WTC11 (cell line): ENCODE data around the gene HSDL1. TPM values are rescaled to one million over a fixed set of nuclear protein-coding genes. Genes with fewer than 3 reads are reported as not detected.
A peak's percentile ranks its signal among the peaks of the same experiment; 100 is the strongest.

ENCODE experiments used
- ATAC-seq: fragments of 200-7000 bp; cut with Tn5 transposase; 2 replicates; pipeline ENCODE4 v1.10.0; 2021; ENCODE audit warnings: mild to moderate bottlenecking, moderate library complexity
- CTCF ChIA-PET: fragments of 300-600 bp; sonication (Branson Sonifier 250); formaldehyde crosslinking; loops from one replicate; lab custom pipeline; 2021; ENCODE audit warnings: antibody characterized with exemption; lab: Charles Lee
- POLR2A ChIA-PET: fragments of 350-600 bp; sonication (Branson Sonifier 250); formaldehyde crosslinking; loops from one replicate; lab custom pipeline; 2021; ENCODE audit warnings: antibody characterized with exemption; lab: Charles Lee
- DNase-seq: peaks from one replicate; pipeline ENCODE4 v3.0.0; 2021; ENCODE audit warnings: low spot score
- H3K27ac Mint-ChIP-seq: 2 replicates; pipeline ENCODE4 v1.8.0; 2021; ENCODE audit warnings: mixed read lengths
- H3K27me3 Mint-ChIP-seq: 2 replicates; pipeline ENCODE4 v1.8.0; 2021; ENCODE audit warnings: low read depth, mild to moderate bottlenecking, moderate library complexity, mixed read lengths
- H3K36me3 Mint-ChIP-seq: 2 replicates; pipeline ENCODE4 v1.8.0; 2021; ENCODE audit warnings: mixed read lengths
- H3K4me1 Mint-ChIP-seq: 2 replicates; pipeline ENCODE4 v1.8.0; 2022; ENCODE audit warnings: mixed read lengths
- H3K4me3 Mint-ChIP-seq: 2 replicates; pipeline ENCODE4 v1.8.0; 2021; ENCODE audit warnings: mild to moderate bottlenecking, moderate library complexity, mixed read lengths
- H3K9me3 Mint-ChIP-seq: 2 replicates; pipeline ENCODE4 v1.8.0; 2021; ENCODE audit warnings: mixed read lengths
- ATF1 ChIP-seq: sonication (generic); formaldehyde crosslinking; IDR thresholded peaks from 2 replicates; pipeline ENCODE4 v1.8.1; 2023; ENCODE audit warnings: mild to moderate bottlenecking, moderate library complexity, missing genetic modification reagents
- ATF6 ChIP-seq: sonication (generic); formaldehyde crosslinking; IDR thresholded peaks from 2 replicates; pipeline ENCODE4 v1.8.1; 2023; ENCODE audit warnings: mild to moderate bottlenecking, missing genetic modification reagents
- CBFB ChIP-seq: sonication (generic); formaldehyde crosslinking; IDR thresholded peaks from 2 replicates; pipeline ENCODE4 v1.8.1; 2022; ENCODE audit warnings: mild to moderate bottlenecking, low read depth, missing genetic modification reagents
- FOXK1 ChIP-seq: sonication (generic); formaldehyde crosslinking; IDR thresholded peaks from 2 replicates; pipeline ENCODE4 v1.8.0; 2022; ENCODE audit warnings: mild to moderate bottlenecking, moderate library complexity, missing genetic modification reagents
- FOXP1 ChIP-seq: sonication (generic); formaldehyde crosslinking; IDR thresholded peaks from 2 replicates; pipeline ENCODE4 v1.8.0; 2022; ENCODE audit warnings: missing genetic modification reagents, mild to moderate bottlenecking, moderate library complexity, borderline replicate concordance
- JUN ChIP-seq: sonication (generic); formaldehyde crosslinking; IDR thresholded peaks from 2 replicates; pipeline ENCODE4 v1.8.0; 2023; ENCODE audit warnings: mild to moderate bottlenecking, missing genetic modification reagents
- MYBL2 ChIP-seq: sonication (generic); formaldehyde crosslinking; IDR thresholded peaks from 2 replicates; pipeline ENCODE4 v1.8.1; 2023; ENCODE audit warnings: mild to moderate bottlenecking, moderate library complexity, missing genetic modification reagents
- NFATC4 ChIP-seq: fragments of 250-450 bp; sonication (Bioruptor Pico); IDR thresholded peaks from 2 replicates; pipeline ENCODE4 v1.9.0; 2021; ENCODE audit warnings: mild to moderate bottlenecking
- NFYB ChIP-seq: sonication (generic); formaldehyde crosslinking; conservative IDR thresholded peaks from 2 replicates; pipeline ENCODE4 v1.8.0; 2022; ENCODE audit warnings: low read depth, missing genetic modification reagents
- SOX15 ChIP-seq: fragments of 250-450 bp; sonication (Bioruptor Pico); IDR thresholded peaks from 2 replicates; pipeline ENCODE4 v1.9.0; 2021; ENCODE audit warnings: mild to moderate bottlenecking
- TP53 ChIP-seq: sonication (generic); formaldehyde crosslinking; IDR thresholded peaks from 2 replicates; pipeline ENCODE4 v1.8.1; 2023; ENCODE audit warnings: mild to moderate bottlenecking, missing genetic modification reagents
- ZBTB21 ChIP-seq: sonication (generic); formaldehyde crosslinking; IDR thresholded peaks from 2 replicates; pipeline ENCODE4 v1.8.1; 2023; ENCODE audit warnings: mild to moderate bottlenecking, missing genetic modification reagents, borderline replicate concordance
- ZNF219 ChIP-seq: sonication (generic); formaldehyde crosslinking; IDR thresholded peaks from 2 replicates; pipeline ENCODE4 v1.8.0; 2023; ENCODE audit warnings: missing genetic modification reagents, mild to moderate bottlenecking, borderline replicate concordance
- ZNF396 ChIP-seq: fragments of 250-450 bp; sonication (Bioruptor Pico); IDR thresholded peaks from 2 replicates; pipeline ENCODE4 v1.8.0; 2021; ENCODE audit warnings: mild to moderate bottlenecking, moderate library complexity, borderline replicate concordance
- ZNF423 ChIP-seq: fragments of 250-450 bp; sonication (Bioruptor Pico); IDR thresholded peaks from 2 replicates; pipeline ENCODE4 v2.1.2; 2022; ENCODE audit warnings: mild to moderate bottlenecking, moderate library complexity
- ZNF671 ChIP-seq: fragments of 250-450 bp; sonication (Bioruptor Pico); IDR thresholded peaks from 2 replicates; pipeline ENCODE4 v1.8.0; 2021; ENCODE audit warnings: mild to moderate bottlenecking
- total RNA-seq: library from RNA; stranded (reverse); gene quantifications from 3 replicates; pipeline ENCODE4 v1.2.3, GENCODE V29; 2021
- TF ChIP-seq, protein P1 (sequence below): sonication (generic); formaldehyde crosslinking; IDR thresholded peaks from 2 replicates; pipeline ENCODE4 v1.8.0; 2023; ENCODE audit warnings: missing genetic modification reagents, mild to moderate bottlenecking, borderline replicate concordance
- TF ChIP-seq, protein P2 (sequence below): sonication (generic); formaldehyde crosslinking; IDR thresholded peaks from 2 replicates; pipeline ENCODE4 v1.8.1; 2022; ENCODE audit warnings: mild to moderate bottlenecking, moderate library complexity, missing genetic modification reagents
- TF ChIP-seq, protein P3 (sequence below): fragments of 250-450 bp; sonication (Bioruptor Pico); IDR thresholded peaks from 2 replicates; pipeline ENCODE4 v1.9.0; 2021; ENCODE audit warnings: moderate library complexity, mild to moderate bottlenecking, inconsistent platforms, borderline replicate concordance

The HSDL1 gene
- total RNA-seq, 1 experiment from 2014 or later: 48.6 TPM

- no peak for ATAC-seq
- H3K4me3 Mint-ChIP-seq: no peak overlapping the region
- POLR2A ChIA-PET: no interaction called here
Observed at GRCh38 chr16:84177741-84178073, 32.7 kb upstream of the HSDL1 start.

GRCh38 chr16:84176192-84177053 lies 31.4 kb upstream of the HSDL1 start:
- no peaks in the 10 kb centered on the region for H3K4me1 Mint-ChIP-seq
- DNase-seq (no peak), ATAC-seq (0 out of 2 replicates have a peak, but pooled peaks have one; percentile 6)
- H3K9me3 Mint-ChIP-seq: no peaks in the 10 kb centered on the region
- POLR2A ChIA-PET: no interaction called here
- TF ChIP-seq ZNF219 (CRISPR knock-in tag) (no peak), FOXP1 (CRISPR knock-in tag) (0 out of 2 replicates have a peak, but pooled peaks have one; percentile 11)
- no peak overlapping the region for H3K4me3 Mint-ChIP-seq
- H3K27me3 Mint-ChIP-seq: no peaks in the 10 kb centered on the region
- peaks cover 13% of the 10 kb centered on the region; the same call in 1 of the 2 replicates for H3K36me3 Mint-ChIP-seq
- CTCF ChIA-PET: interaction anchor here (0.6 to 4.5 kb wide), 11 partner anchors 8 to 292 kb away, joined by 3 to 51 read pairs (median 4); partner anchors contain the start of genes MBTPS1 and TAF1C
- H3K27ac Mint-ChIP-seq: no peak overlapping the region

More at GRCh38 chr16:84177741-84178073, 32.7 kb upstream of the HSDL1 start:
- H3K27ac Mint-ChIP-seq: no peak overlapping the region
- peaks cover 16% of the 10 kb centered on the region; the same call in 1 of the 2 replicates for H3K36me3 Mint-ChIP-seq
- H3K27me3 Mint-ChIP-seq: no peaks in the 10 kb centered on the region
- DNase-seq: no peak
- no peak for TF ChIP-seq ZBTB21 (CRISPR knock-in tag)
- TF ChIP-seq, protein P1, sequence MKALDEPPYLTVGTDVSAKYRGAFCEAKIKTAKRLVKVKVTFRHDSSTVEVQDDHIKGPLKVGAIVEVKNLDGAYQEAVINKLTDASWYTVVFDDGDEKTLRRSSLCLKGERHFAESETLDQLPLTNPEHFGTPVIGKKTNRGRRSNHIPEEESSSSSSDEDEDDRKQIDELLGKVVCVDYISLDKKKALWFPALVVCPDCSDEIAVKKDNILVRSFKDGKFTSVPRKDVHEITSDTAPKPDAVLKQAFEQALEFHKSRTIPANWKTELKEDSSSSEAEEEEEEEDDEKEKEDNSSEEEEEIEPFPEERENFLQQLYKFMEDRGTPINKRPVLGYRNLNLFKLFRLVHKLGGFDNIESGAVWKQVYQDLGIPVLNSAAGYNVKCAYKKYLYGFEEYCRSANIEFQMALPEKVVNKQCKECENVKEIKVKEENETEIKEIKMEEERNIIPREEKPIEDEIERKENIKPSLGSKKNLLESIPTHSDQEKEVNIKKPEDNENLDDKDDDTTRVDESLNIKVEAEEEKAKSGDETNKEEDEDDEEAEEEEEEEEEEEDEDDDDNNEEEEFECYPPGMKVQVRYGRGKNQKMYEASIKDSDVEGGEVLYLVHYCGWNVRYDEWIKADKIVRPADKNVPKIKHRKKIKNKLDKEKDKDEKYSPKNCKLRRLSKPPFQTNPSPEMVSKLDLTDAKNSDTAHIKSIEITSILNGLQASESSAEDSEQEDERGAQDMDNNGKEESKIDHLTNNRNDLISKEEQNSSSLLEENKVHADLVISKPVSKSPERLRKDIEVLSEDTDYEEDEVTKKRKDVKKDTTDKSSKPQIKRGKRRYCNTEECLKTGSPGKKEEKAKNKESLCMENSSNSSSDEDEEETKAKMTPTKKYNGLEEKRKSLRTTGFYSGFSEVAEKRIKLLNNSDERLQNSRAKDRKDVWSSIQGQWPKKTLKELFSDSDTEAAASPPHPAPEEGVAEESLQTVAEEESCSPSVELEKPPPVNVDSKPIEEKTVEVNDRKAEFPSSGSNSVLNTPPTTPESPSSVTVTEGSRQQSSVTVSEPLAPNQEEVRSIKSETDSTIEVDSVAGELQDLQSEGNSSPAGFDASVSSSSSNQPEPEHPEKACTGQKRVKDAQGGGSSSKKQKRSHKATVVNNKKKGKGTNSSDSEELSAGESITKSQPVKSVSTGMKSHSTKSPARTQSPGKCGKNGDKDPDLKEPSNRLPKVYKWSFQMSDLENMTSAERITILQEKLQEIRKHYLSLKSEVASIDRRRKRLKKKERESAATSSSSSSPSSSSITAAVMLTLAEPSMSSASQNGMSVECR (CRISPR knock-in tag): no peak
- no peak for TF ChIP-seq ZNF423 (CRISPR knock-in tag)
- no peak for TF ChIP-seq JUN (CRISPR knock-in tag)
- TF ChIP-seq NFATC4 (CRISPR knock-in tag): no peak
- TF ChIP-seq ATF1: no peak
- no peak for TF ChIP-seq ATF6 (CRISPR knock-in tag)
- TF ChIP-seq SOX15: no peak
- TF ChIP-seq, protein P2, sequence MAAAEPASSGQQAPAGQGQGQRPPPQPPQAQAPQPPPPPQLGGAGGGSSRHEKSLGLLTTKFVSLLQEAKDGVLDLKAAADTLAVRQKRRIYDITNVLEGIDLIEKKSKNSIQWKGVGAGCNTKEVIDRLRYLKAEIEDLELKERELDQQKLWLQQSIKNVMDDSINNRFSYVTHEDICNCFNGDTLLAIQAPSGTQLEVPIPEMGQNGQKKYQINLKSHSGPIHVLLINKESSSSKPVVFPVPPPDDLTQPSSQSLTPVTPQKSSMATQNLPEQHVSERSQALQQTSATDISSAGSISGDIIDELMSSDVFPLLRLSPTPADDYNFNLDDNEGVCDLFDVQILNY (CRISPR knock-in tag): no peak
- TF ChIP-seq TP53 (CRISPR knock-in tag): no peak
- no peak for TF ChIP-seq FOXK1 (CRISPR knock-in tag)
- TF ChIP-seq CBFB: no peak
- no peak for TF ChIP-seq ZNF671 (CRISPR knock-in tag)
- TF ChIP-seq, protein P3, sequence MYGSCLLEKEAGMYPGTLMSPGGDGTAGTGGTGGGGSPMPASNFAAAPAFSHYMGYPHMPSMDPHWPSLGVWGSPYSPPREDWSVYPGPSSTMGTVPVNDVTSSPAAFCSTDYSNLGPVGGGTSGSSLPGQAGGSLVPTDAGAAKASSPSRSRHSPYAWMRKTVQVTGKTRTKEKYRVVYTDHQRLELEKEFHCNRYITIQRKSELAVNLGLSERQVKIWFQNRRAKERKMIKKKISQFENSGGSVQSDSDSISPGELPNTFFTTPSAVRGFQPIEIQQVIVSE (CRISPR knock-in tag): no peak
- no peak for TF ChIP-seq MYBL2
- TF ChIP-seq ZNF396 (CRISPR knock-in tag): no peak
- TF ChIP-seq NFYB (CRISPR knock-in tag): no peak
- CTCF ChIA-PET: interaction anchor here (0.9 to 4.5 kb wide), 2 partner anchors 9 to 164 kb away, joined by 3 to 51 read pairs; partner anchors contain the start of gene TAF1C
- H3K4me1 Mint-ChIP-seq: no peaks in the 10 kb centered on the region
- no peaks in the 10 kb centered on the region for H3K9me3 Mint-ChIP-seq
